ENCODE measurements around the gene KLF17. TPM values are rescaled to one million over a fixed set of nuclear protein-coding genes. Genes with fewer than 3 reads are reported as not detected.

The KLF17 gene
- total and polyA plus RNA-seq, 10 donors = 0.26 TPM; not detected in 9

DNA sequence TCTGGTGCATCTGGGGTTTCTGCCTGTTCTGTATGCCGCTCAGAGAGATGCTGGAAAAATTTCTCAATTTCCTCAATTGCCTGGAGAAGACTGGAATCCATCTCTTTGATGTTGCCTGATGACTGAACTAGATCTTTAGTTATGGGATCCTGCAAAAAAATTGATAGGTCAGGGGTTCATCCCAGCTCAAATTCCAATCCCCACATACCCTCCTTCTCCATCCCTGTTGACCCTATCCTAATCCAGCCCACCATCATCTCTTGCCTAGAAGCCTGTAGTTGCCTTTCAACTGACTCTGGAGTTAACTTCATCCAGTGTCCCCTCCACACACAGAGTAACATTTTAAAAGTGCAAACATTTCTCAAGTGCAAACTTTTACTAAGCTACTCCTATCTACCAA is 22.9 kb downstream of the KLF17 start, which contains the start of gene KLF18:
TSS of gene KLF18 (minus strand) at position 101 of the 400 bp plus-strand sequence. CDS start at position 101, 0 bp downstream.
- H3K27me3 ChIP-seq (replicated peaks in 1 of 7) = peaks cover 0 to 20% (median 0%) of the 10 kb centered on the region in 7 donors
- H3K4me3 ChIP-seq = no peak within 1 kb of the TSS
- 82 to 100% (median 85%) methylated on average over 1 of the region's 1 CpG for WGBS, 5 donors
- H3K27ac ChIP-seq = no peak within 1 kb of the TSS
- TF ChIP-seq POLR2A (IDR thresholded peaks at IDR 0.05) (no peak), POLR2AphosphoS5 (IDR thresholded peaks at IDR 0.05) (no peak)
- TF ChIP-seq, protein P1, sequence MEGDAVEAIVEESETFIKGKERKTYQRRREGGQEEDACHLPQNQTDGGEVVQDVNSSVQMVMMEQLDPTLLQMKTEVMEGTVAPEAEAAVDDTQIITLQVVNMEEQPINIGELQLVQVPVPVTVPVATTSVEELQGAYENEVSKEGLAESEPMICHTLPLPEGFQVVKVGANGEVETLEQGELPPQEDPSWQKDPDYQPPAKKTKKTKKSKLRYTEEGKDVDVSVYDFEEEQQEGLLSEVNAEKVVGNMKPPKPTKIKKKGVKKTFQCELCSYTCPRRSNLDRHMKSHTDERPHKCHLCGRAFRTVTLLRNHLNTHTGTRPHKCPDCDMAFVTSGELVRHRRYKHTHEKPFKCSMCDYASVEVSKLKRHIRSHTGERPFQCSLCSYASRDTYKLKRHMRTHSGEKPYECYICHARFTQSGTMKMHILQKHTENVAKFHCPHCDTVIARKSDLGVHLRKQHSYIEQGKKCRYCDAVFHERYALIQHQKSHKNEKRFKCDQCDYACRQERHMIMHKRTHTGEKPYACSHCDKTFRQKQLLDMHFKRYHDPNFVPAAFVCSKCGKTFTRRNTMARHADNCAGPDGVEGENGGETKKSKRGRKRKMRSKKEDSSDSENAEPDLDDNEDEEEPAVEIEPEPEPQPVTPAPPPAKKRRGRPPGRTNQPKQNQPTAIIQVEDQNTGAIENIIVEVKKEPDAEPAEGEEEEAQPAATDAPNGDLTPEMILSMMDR (IDR thresholded peaks at IDR 0.05 in 8 of 11, conservative IDR thresholded peaks at IDR 0.05 in 3 of 11) = no peak
- intact Hi-C loops (cut with DNase I; ENCODE audit: low total_unique reads) = no loop called here
- peaks cover 3 to 40% (median 33%) of the 10 kb centered on the region in 8 donors for H3K9me3 ChIP-seq
- no peaks in the 10 kb centered on the region for H3K4me1 ChIP-seq
- no peaks in the 10 kb centered on the region for H3K36me3 ChIP-seq
- no peak for DNase-seq

DNA sequence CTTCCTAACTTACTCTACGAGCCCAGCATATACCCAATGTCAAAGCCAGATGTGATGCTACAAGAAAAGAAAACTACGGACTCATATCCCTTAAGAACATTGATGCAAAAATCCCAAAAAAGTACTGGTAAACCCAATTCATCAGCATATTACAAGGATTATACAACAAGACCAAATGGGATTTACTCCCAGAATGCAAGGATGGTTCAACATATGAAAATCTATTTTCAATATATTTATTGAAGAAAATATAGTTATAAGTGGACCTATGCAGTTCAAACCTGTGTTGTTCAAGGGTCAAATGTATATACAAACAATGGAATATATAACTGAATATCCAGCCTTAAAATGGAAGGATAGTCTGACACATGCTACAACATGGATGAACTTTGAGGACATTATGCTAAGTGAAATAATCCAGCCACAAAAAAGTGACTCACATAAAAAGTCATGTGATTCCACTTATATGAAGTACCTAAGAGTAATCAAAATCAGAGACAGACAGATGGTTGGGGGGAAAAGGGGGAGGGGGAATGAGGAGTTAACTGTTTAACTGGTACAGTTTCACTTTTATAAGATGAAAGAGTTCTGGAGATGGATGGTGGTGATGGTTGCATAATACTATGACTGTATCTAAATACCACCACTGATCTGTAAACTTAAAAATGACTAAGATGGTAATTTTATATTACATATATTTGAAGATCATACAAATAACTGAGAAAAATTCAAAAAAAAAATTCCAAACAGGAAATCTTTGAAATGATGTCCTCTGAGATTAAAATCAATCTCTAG is 26.5 kb downstream of the KLF17 start:
- Histone ChIP-seq H3K4me1 (no peaks in the 10 kb centered on the region), H3K4me3 (no peak overlapping the region), H3K36me3 (no peaks in the 10 kb centered on the region), H3K9me3 (peaks cover 3 to 46% (median 38%) of the 10 kb centered on the region in 8 donors), H3K27me3 (replicated peaks in 1 of 7) (peaks cover 0 to 11% (median 0%) of the 10 kb centered on the region in 7 donors), H3K27ac (no peak overlapping the region)
- TF ChIP-seq POLR2AphosphoS5 (IDR thresholded peaks at IDR 0.05) = no peak
- no peak for TF ChIP-seq POLR2A (IDR thresholded peaks at IDR 0.05)
- intact Hi-C loops (cut with DNase I; ENCODE audit: low total_unique reads) = no loop called here
- DNase-seq = no peak
- 87 to 94% (median 92%) methylated on average over 2 of the region's 2 CpGs for whole genome bisulfite sequencing, 5 donors

DNA sequence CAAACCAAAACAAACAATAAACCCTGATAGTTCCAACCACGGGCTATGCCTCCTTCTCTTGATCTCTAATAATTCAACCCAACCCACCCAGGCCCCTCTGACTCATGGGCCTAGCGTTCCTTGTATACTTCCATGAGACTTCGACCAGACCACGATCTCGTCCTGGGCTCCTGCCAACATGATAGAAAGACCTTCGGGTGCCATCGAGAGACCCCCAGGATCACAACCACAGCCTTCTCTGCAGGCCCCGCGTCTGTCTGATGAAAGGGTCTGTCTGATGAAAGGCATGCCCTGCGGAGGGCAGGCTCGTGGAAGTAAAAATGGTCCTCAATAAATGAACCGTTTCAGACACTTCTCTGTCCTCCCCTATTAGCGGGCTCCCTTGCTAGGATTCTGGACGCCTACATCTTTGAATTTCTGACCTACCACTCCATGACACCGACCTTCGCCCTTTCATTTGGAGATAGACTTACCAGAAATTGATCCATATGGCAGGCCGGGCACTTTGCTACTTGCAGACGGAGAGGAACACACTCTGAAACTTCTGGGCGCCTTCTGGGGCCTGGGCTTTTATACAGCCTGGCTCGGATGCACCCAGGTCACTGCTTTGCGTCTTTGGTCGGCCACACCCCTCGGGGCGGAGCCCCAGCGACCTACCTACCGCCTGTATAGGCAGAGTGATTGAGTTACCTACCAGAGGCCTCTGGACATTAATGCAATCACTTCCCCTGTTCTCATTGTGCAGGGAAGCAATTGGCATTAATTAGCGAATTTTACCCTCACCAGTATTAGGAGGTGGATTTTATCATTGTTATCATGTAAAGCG is 28.1 kb downstream of the KLF17 start:
- Histone ChIP-seq H3K9me3 (peaks cover 3 to 46% (median 38%) of the 10 kb centered on the region in 8 donors), H3K27ac (no peak overlapping the region), H3K4me1 (no peaks in the 10 kb centered on the region), H3K27me3 (replicated peaks in 1 of 7) (peaks cover 0 to 21% (median 0%) of the 10 kb centered on the region in 7 donors), H3K4me3 (no peak overlapping the region), H3K36me3 (no peaks in the 10 kb centered on the region)
- intact Hi-C loops (cut with DNase I; ENCODE audit: low total_unique reads) = no loop called here
- no peak for DNase-seq
- TF ChIP-seq POLR2AphosphoS5 (IDR thresholded peaks at IDR 0.05) = no peak
- TF ChIP-seq, protein P1 (IDR thresholded peaks at IDR 0.05 in 8 of 11, conservative IDR thresholded peaks at IDR 0.05 in 3 of 11) = no peak
- no peak for TF ChIP-seq POLR2A (IDR thresholded peaks at IDR 0.05)
- 86 to 96% (median 94%) methylated on average over 28 of the region's 28 CpGs for WGBS, 5 donors

DNA sequence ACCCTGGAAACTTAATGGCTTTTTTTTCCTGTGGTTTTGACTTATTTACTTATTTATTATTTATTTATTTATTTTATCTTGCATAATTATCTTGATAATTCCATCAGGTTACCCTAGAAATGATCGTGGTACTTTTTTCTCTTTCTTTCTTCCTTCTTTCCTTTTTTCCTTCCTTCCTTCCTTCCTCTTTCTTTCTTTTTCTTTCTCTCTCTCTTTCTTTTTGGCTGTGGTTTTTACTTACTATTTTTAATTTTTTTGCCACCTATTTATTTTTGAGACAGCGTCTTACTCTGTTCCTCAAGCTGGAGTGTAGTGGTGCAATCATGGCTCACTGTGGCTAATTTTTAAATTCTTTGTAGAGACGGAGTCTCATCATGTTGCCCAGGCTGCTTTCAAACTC is 29.0 kb downstream of the KLF17 start:
- Histone ChIP-seq H3K4me1 (no peaks in the 10 kb centered on the region), H3K4me3 (no peak overlapping the region), H3K9me3 (peaks cover 3 to 46% (median 38%) of the 10 kb centered on the region in 8 donors), H3K36me3 (no peaks in the 10 kb centered on the region), H3K27ac (no peak overlapping the region), H3K27me3 (replicated peaks in 1 of 7) (peaks cover 0 to 27% (median 0%) of the 10 kb centered on the region in 7 donors)
- WGBS, 5 donors = 73 to 78% (median 77%) methylated on average over 3 of the region's 3 CpGs
- no peak for DNase-seq
- intact Hi-C loops (cut with DNase I; ENCODE audit: low total_unique reads) = no loop called here
- TF ChIP-seq, protein P1 (IDR thresholded peaks at IDR 0.05 in 8 of 11, conservative IDR thresholded peaks at IDR 0.05 in 3 of 11) = no peak
- no peak for TF ChIP-seq POLR2A (IDR thresholded peaks at IDR 0.05)
- TF ChIP-seq POLR2AphosphoS5 (IDR thresholded peaks at IDR 0.05) = no peak
